Vagina (tissue), 2 donors: ENCODE data around the gene RANBP17.

Experiments
- CTCF ChIP-seq, 3 experiments: fragments of 450-650 bp in 2 of 3; fragments of 200-600 bp in 1 of 3; sonication (generic) in 1 of 3; IDR thresholded peaks; one replicate each; pipeline ENCODE4 v1.5.1; 2017 to 2019; ENCODE audit warnings: antibody characterized with exemption in 3 of 3, mild to moderate bottlenecking in 2 of 3, moderate library complexity in 2 of 3
- POLR2A ChIP-seq, 2 donors: fragments of 450-650 bp; IDR thresholded peaks; one replicate each; pipeline ENCODE4 v1.6.1; 2017; ENCODE audit warnings: antibody characterized with exemption in 2 of 2, mild to moderate bottlenecking in 2 of 2, moderate library complexity in 2 of 2

GRCh38 chr5:170985486-170985885 is 123.7 kb downstream of the RANBP17 start:
- no peak for TF ChIP-seq CTCF (IDR thresholded peaks at IDR 0.05)
- no peak for TF ChIP-seq POLR2A (IDR thresholded peaks at IDR 0.05)
